Keratinocyte (primary cell): Measurements from ENCODE around the gene LPIN1. TPM values are rescaled to one million over a fixed set of nuclear protein-coding genes. Genes with fewer than 3 reads are reported as not detected.

ENCODE experiments used
- DNase-seq: peaks from one replicate; pipeline ENCODE4 v3.0.0-alpha.2; 2011; ENCODE audit warnings: low read depth, missing footprints, low spot score
- FAIRE-seq: peaks from 2 replicates; lab custom pipeline; 2011; peaks lifted over from hg19 to GRCh38; lab: Jason Lieb, UNC
- H2AFZ ChIP-seq: 2 replicates; pipeline ENCODE4 v1.6.0; 2012; ENCODE audit warnings: low read length, control low read depth, inconsistent platforms; ENCODE audit not compliant: control insufficient read depth
- H3K27ac ChIP-seq: 2 replicates; pipeline ENCODE4 v1.5.1; 2011; ENCODE audit warnings: low read length; ENCODE audit not compliant: control insufficient read depth, insufficient read depth
- H3K27me3 ChIP-seq: 3 replicates; pipeline ENCODE4 v1.6.0; 2011; ENCODE audit warnings: low read length; ENCODE audit not compliant: control insufficient read depth, insufficient read depth; ENCODE audit errors: extremely low read depth
- H3K36me3 ChIP-seq, 2 experiments: 2 replicates in 1 of 2; 3 replicates in 1 of 2; pipeline ENCODE4 v1.5.1; 2011; ENCODE audit warnings: low read length in 2 of 2, mild to moderate bottlenecking in 1 of 2; ENCODE audit not compliant: control insufficient read depth in 2 of 2, insufficient read depth in 2 of 2; ENCODE audit errors: extremely low read depth in 1 of 2
- H3K4me1 ChIP-seq: 3 replicates; pipeline ENCODE4 v1.5.1; 2011; ENCODE audit warnings: low read length; ENCODE audit not compliant: control insufficient read depth, insufficient read depth; ENCODE audit errors: extremely low read depth
- H3K4me2 ChIP-seq: 3 replicates; pipeline ENCODE4 v1.6.0; 2011; ENCODE audit warnings: low read depth, low read length; ENCODE audit not compliant: control insufficient read depth, insufficient read depth; ENCODE audit errors: extremely low read depth
- H3K4me3 ChIP-seq, 3 experiments: fragments of 200-600 bp in 1 of 3; sonication (generic) in 1 of 3; 2 replicates in 2 of 3; 3 replicates in 1 of 3; pipeline ENCODE4 v1.5.1; 2011 to 2016; ENCODE audit warnings: low read length in 3 of 3, mild to moderate bottlenecking in 3 of 3, control low read depth in 2 of 3, inconsistent platforms in 1 of 3, low read depth in 1 of 3, mixed read lengths in 1 of 3, mixed run types in 1 of 3, moderate library complexity in 1 of 3; ENCODE audit not compliant: control insufficient read depth in 2 of 3, insufficient read depth in 2 of 3; ENCODE audit errors: extremely low read depth in 1 of 3
- H3K79me2 ChIP-seq: 2 replicates; pipeline ENCODE4 v1.6.0; 2012; ENCODE audit warnings: low read length; ENCODE audit not compliant: control insufficient read depth, insufficient read depth
- H3K9ac ChIP-seq: 3 replicates; pipeline ENCODE4 v1.6.0; 2011; ENCODE audit warnings: low read length; ENCODE audit not compliant: control insufficient read depth, insufficient read depth; ENCODE audit errors: extremely low read depth
- H3K9me1 ChIP-seq: 3 replicates; pipeline ENCODE4 v1.6.0; 2011; ENCODE audit warnings: low read length; ENCODE audit not compliant: control insufficient read depth, insufficient read depth; ENCODE audit errors: extremely low read depth
- H3K9me3 ChIP-seq: 2 replicates; pipeline ENCODE4 v1.5.1; 2012; ENCODE audit warnings: low read depth, low read length; ENCODE audit not compliant: control insufficient read depth
- H4K20me1 ChIP-seq: 3 replicates; pipeline ENCODE4 v1.6.0; 2011; ENCODE audit warnings: low read length; ENCODE audit not compliant: control insufficient read depth, insufficient read depth; ENCODE audit errors: extremely low read depth
- EZH2 ChIP-seq: IDR thresholded peaks from one replicate; pipeline ENCODE4 v1.6.1; 2012; ENCODE audit warnings: inconsistent platforms, mild to moderate bottlenecking, low read length, moderate library complexity
- dilution Hi-C: fragments of 300-500 bp; cut with MboI; formaldehyde crosslinking; loops from one replicate; pipeline ENCODE4 v1.7.0; 2020; ENCODE audit warnings: low sequenced_read_pairs; ENCODE audit not compliant: extremely low pct_ligation_motif_present
- polyA plus RNA-seq, 5 experiments: library from polyadenylated mRNA; depleted of rRNA in 3 of 5; stranded (reverse) in 3 of 5; stranded (forward) in 1 of 5; unstranded in 1 of 5; fragments of >200 nt; gene quantifications; 1 replicate in 1 of 5; 2 replicates in 3 of 5; 3 replicates in 1 of 5; pipeline versions ENCODE4 v1.2.1 to v1.2.3, GENCODE V29; 2011 to 2012; ENCODE audit warnings: missing spikeins in 2 of 5, low read depth in 1 of 5, low replicate concordance in 1 of 5
- TF ChIP-seq, protein P1 (sequence below), 3 experiments: IDR thresholded peaks in 1 of 3; conservative IDR thresholded peaks in 1 of 3; optimal IDR thresholded peaks in 1 of 3; 2 replicates in 2 of 3; 3 replicates in 1 of 3; pipeline versions ENCODE3 to v1.5.1; 2011; ENCODE audit warnings: low read length in 3 of 3, mild to moderate bottlenecking in 3 of 3, moderate library complexity in 2 of 3, control low read depth in 1 of 3, inconsistent platforms in 1 of 3; ENCODE audit not compliant: insufficient read depth in 2 of 3; ENCODE audit errors: extremely low read depth in 1 of 3

LPIN1 gene
- polyA plus RNA-seq, 1 donor (not counting 4 experiments of a cell fraction or from before 2014, with no cell fraction given), result 79.6 TPM

DNA sequence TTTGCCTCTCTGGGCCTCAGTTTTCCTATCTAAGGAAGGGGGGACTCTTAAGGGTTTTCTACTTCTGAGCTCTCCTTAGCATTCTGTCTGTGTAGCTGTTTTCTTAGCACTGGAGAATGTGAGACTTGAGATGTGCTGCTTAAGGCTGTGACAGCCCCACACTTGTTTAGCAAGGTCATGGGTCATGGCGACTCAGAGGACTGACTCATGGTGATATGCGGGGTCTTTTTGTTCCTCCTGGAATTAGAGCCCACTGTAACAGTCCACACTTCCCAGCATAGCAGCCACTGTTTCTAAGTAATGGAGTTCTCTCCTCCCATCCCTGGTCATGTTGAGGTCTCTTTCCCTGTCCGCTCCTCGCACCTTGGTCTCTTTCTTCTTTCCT, 4.1 kb upstream of the LPIN1 start:
- Histone ChIP-seq H3K79me2 (peaks cover 8% of the 10 kb centered on the region), H3K4me3 (no peak overlapping the region), H3K9me1 (no peaks in the 10 kb centered on the region), H3K36me3 (no peaks in the 10 kb centered on the region), H3K4me2 (no peak overlapping the region), H4K20me1 (no peaks in the 10 kb centered on the region), H3K9me3 (no peaks in the 10 kb centered on the region), H2AFZ (no peak overlapping the region), H3K9ac (no peak overlapping the region), H3K4me1 (peaks cover 34% of the 10 kb centered on the region), H3K27me3 (no peaks in the 10 kb centered on the region), H3K27ac (no peak overlapping the region)
- no peak for TF ChIP-seq EZH2
- TF ChIP-seq, protein P1, sequence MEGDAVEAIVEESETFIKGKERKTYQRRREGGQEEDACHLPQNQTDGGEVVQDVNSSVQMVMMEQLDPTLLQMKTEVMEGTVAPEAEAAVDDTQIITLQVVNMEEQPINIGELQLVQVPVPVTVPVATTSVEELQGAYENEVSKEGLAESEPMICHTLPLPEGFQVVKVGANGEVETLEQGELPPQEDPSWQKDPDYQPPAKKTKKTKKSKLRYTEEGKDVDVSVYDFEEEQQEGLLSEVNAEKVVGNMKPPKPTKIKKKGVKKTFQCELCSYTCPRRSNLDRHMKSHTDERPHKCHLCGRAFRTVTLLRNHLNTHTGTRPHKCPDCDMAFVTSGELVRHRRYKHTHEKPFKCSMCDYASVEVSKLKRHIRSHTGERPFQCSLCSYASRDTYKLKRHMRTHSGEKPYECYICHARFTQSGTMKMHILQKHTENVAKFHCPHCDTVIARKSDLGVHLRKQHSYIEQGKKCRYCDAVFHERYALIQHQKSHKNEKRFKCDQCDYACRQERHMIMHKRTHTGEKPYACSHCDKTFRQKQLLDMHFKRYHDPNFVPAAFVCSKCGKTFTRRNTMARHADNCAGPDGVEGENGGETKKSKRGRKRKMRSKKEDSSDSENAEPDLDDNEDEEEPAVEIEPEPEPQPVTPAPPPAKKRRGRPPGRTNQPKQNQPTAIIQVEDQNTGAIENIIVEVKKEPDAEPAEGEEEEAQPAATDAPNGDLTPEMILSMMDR (optimal IDR thresholded peaks at IDR 0.05 in 1 of 3, IDR thresholded peaks at IDR 0.05 in 1 of 3, conservative IDR thresholded peaks at IDR 0.05 in 1 of 3; ENCODE audit: extremely low read depth in 1 of 3, insufficient read depth in 2 of 3, low read length in 3 of 3), result no peak
- dilution Hi-C loops, result no loop called here
- DNase-seq (no peak), FAIRE-seq (no peak)

DNA sequence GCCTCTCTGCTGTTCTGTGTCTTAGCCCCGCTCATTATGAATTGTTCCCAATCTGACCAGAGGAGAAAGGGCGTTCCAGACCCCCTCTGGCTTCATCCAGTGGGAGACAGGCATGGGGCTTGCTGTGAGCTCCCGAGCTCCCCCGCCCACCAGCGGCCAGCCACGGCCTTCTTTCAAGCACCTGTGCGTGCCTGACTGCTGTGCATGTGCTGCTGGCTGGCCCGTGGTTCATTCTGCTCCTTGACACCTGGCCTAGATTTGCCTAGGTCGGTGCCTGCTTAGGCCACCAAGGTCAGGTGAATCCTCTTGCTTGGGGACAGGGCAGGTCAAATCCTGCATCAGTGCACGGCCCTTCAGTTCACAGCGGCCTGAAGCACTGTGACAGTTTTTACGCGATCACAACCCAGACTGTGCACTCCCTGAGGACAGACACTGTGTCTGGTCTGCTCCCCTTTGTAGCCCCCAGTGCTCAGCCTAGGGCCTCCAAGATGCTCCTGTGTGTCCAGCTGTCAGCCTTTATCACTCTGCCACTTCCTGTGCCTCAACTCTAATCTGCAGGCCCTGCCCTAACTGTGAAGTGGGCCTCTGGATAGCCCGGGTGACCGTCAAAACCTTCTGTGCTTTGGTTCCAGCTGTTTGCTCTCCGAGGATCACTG, 3.6 kb upstream of the LPIN1 start:
- Histone ChIP-seq H3K9ac (no peak overlapping the region), H3K9me3 (no peaks in the 10 kb centered on the region), H3K79me2 (peaks cover 13% of the 10 kb centered on the region), H3K27me3 (no peaks in the 10 kb centered on the region), H2AFZ (no peak overlapping the region), H3K36me3 (no peaks in the 10 kb centered on the region), H3K9me1 (no peaks in the 10 kb centered on the region), H3K27ac (no peak overlapping the region), H3K4me2 (no peak overlapping the region), H4K20me1 (peaks cover under 1% of the 10 kb centered on the region), H3K4me3 (no peak overlapping the region), H3K4me1 (peaks cover 38% of the 10 kb centered on the region)
- dilution Hi-C loops, result no loop called here
- no peak for FAIRE-seq
- no peak for TF ChIP-seq EZH2
- TF ChIP-seq, protein P1 (optimal IDR thresholded peaks at IDR 0.05 in 1 of 3, IDR thresholded peaks at IDR 0.05 in 1 of 3, conservative IDR thresholded peaks at IDR 0.05 in 1 of 3; ENCODE audit: extremely low read depth in 1 of 3, insufficient read depth in 2 of 3, low read length in 3 of 3), result no peak
- DNase-seq, result no peak
